Daoy (cell line): ENCODE data around the gene DSCAM. TPM values are rescaled to one million over a fixed set of nuclear protein-coding genes. Genes with fewer than 3 reads are reported as not detected.
A peak's percentile ranks its signal among the peaks of the same experiment; 100 is the strongest.

Source experiments
- DNase-seq: peaks from one replicate; pipeline ENCODE4 v3.0.0-alpha.2; 2015; ENCODE audit warnings: low read depth
- total RNA-seq: library from RNA; depleted of rRNA; stranded (reverse); fragments of >200 nt; shearing (Covaris generic); gene quantifications from 2 replicates; pipeline ENCODE4 v1.2.3, GENCODE V29; 2014

Gene DSCAM
- total RNA-seq, 1 experiment from 2014 or later, result 0.63 TPM

DNA sequence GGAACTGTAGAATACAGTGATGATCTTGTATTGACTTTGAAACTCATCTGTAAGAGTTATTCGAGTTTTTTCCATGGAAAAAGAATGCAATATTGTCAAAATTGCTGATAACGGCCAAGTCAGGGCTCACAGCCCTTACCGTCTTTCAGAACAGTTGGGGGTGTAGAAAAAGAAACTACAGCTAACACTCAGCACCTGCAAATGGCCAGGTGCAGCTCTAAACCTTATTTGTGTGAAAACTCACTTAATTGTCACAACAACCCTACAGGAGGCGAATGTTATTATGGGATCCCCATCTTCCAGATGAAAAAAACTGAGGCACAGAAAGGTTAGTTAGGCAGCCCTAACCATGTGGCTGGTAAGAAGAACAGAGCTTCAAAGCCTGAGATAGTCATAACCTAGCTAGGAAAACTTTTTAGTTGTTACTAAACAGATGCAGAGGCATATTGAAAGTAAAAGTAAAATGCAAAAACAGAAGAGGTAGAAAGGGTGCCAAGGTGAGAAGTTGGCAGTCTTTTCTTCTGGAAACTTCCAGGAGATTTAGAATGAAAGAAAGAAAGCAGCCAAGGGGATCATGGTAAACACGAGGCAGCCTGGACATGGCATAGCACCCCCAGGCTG is 76.4 kb downstream of the DSCAM start:
- DNase-seq, result no peak

DNA sequence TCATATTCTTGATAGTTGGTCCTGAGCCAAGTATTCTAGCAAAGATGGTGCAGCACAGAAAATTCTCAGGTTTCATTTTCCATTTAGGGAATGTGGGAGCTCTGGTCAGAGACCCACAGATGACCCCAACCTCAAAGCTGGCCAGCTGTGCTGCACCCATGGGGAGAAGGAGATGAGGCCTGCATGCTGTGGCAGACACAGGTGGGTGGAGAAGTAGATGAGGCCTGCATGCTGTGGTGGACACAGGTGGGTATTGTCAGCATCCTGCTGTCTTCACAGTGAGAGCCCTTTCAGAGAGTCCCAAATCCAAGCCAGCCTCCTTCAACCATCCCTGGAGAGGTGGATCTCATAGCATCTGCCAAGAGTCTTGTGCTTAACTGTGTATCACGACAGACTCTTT is 77.7 kb downstream of the DSCAM start:
- no peak for DNase-seq

DNA sequence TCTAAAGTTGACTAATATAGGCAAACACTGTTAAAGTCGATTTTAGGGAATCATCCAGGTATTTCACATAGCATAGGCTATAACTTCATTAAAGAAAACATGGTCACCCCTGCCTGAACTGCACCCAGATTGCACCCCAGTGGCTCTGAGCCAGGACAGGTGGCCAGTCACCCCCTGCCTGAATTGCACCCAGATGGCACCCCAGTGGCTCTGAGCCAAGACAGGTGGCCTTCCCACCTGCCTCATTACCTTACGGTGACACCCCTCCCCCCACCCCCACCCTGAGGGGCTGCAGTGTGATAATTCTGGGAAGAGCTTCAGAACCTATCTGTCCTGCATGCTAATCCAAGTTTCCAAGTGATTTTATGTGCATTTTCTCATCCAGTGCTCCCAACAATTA is 78.9 kb downstream of the DSCAM start:
- no peak for DNase-seq

DNA sequence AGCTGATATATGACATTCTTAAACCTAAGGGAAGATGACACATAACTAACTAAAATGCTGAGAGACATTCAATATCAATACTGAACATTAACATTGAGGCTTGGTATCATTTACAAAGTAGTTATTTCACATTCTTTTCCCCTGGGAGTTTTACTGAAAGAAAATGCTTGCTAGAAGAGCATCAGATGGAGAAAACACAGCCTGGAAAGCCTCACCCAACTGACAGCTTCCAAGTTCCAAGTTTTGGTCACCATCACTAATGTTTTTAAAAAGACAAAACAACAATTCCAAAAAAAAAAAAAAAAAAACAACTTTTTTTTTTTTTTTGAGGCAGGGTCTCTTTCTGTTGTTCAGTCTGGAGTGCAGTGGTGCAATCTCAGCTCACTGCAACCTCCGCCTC is 80.6 kb downstream of the DSCAM start:
- DNase-seq, result no peak

DNA sequence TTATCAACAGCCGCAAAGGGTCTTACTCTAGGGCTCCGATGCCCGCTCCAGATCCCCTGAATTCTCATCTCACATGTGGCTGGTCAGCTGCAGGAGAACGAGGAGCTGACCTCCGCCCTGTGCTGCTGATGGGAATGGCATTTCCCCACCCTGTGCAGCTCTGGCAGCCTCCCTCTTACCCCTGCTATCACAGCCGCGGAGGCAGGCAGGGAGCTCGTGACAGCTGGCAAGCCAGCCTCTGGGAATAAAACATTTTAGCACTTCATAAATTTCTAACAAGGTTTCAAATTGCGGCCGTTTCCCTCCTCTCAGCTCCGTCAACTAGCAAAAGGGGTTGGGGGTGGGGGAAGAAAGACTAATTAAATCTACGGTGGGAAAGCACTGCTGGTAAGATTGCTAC is 81.1 kb downstream of the DSCAM start:
- DNase-seq, result no peak

DNA sequence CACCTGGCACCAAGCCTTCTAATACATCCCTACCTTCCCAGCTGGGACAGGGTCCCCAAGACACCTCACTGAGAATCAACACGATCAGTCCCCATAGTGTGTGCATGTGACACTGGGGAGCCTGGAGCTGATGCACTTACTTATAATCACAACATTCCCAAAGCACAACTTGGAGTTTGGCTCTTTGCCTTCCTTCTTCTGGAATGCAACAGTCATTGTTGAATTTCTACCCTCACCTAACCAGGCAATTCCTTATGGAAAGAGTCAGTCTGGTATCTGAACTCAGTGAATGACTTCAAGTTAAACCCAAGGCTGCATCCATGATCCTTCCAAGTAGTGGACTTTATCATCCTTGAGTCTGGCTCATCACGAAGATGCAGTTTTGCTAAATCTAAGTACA is 86.1 kb downstream of the DSCAM start:
- DNase-seq, result no peak

DNA sequence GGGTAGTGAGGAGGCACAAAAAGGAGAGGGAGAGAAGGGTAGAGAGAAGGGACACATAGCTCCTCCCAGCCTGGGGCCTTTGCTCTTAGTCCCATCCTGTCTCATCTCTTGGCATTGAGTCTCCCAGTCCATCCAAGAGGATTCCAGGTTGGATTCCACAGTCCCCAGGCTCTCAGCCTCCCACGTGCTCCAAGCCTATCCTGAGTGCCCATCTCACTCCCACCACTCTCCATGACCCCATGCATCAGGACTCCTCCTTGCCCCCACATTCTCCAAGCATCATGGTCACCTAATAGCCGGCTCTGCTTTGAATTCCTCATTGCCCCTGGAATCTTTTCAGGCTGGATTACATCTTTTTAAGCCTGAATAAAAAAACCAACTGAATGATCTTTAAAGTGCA is 87.9 kb downstream of the DSCAM start:
- DNase-seq, result no peak

DNA sequence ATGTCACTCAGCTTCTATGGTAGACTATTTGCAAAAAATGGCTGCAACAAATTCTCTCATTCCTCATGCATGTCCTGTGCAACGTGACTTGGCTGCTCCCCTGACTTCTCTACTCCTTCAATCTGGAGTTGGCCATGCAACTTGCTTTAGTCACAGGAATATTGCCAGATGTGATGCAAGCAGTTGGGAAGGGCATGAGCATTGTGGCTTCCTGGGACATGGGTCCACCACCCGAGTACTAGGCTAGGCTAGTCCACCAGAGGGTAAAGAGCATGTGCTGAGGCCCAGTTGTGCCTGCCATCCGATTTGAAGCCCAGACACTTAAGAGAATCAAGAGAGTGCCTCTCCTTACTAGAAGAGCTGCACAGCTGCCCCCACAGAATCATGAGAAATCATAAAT is 89.6 kb downstream of the DSCAM start:
- no peak for DNase-seq

DNA sequence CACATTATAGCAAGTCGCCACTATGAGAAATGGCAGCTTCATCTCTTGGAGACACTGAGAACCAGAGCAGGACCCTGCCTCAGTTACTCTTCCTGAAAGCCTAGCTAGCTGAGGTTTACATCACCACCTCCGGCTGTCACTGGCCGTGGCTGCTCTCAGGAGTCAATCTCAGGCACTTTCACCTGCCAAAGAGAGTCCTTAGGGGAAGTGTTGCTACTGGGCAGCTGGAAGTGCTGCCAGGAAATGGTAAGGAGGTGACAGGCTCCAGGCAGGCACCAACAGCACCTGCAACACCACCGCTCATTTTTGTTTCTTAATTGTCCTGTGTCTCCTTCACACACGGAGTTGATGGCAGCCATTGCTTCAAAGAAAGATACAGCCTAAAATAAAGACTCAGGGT is 92.5 kb downstream of the DSCAM start:
- no peak for DNase-seq

DNA sequence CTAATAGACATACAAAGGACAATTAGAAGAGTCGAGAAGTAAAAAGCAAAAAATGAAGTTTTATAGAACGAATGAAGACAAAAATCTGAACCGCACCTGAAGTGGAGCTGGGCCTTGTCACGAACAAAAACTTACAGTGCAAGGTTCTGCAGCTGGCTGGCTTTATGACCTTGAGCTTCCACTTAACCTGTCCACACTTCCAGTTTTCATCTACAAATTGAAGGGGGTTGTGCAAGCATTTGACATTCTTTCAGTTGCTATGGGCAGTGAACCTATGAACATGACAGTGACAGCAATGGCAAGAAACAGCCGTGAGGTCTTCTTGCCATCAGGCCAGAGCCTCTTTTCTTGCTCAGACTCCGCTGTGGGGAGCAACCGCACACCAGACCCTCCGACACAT is 93.2 kb downstream of the DSCAM start:
- no peak for DNase-seq

DNA sequence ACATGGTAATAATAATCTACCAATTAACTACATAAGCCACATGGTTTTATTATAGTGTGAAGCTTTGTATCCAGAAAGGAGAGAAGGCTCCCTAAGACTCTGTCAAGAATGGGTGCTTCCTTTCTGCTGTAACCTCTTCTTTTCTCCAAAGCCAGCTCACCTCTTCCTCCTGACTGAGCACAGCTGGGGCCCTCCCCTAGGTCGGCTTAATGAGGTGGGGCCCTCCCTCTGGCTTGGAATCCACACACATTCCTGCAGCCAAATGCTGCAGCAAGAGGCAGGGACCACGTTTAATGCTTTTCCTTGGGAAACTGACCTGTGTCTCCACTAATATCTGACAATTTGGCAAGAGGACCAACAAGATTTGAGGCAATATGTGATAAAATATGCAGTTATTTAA is 94.8 kb downstream of the DSCAM start:
- peak; percentile 44 for DNase-seq

DNA sequence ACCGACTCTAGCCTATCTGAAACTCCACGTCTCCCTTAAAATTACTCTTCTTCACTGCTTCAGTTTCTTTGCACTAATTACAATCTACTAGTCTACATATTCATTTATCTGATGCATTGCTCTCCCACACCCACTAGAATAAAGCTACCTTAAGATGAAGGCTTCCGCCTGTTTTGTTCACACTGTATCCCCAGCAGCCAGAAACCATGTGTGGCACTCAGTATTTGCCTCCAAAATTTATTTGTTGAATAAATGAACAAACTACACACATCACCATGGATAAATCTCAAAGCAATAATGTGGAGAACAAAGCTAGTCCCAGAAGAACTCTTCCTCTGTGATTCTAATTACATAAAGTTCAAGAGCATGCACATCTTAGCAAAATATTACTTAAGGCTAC is 95.7 kb downstream of the DSCAM start:
- no peak for DNase-seq

DNA sequence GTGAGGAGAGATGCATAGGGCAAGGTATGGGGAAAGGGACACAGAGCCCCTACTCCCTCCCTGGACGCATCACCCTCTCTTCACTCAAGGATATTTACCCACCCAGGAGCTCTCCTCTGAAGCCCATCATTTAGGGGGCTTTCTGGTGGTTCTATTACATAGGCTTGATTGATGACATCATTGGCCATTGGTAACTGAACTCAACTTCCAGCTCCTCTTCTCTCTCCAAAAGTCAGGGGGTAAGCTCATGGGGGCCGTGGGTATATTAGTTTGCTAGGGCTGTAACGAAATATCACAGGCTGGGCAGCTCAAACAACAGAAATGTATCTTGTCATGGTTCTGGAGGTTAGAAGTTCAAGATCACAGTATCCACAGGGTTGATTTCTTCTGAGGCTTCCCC is 110.8 kb downstream of the DSCAM start:
- DNase-seq, result no peak

DNA sequence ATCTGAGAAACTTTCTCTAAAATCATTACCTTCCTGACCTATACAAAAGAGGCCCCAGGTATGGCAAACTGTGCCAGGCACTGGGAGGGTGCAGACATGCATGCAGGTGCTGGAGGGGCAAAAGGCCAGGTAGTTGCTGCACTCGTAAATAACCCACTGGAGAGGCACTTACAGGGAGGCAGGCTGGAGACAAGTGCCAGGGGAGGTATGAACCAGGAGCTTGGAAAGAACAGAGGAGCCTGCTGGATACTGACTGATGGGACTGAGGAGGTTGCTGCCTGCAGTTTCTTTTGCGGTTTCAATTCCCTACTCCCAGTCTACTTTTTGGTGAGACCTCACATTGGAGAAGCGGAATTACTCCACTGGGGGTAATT is 113.9 kb downstream of the DSCAM start:
- no peak for DNase-seq

DNA sequence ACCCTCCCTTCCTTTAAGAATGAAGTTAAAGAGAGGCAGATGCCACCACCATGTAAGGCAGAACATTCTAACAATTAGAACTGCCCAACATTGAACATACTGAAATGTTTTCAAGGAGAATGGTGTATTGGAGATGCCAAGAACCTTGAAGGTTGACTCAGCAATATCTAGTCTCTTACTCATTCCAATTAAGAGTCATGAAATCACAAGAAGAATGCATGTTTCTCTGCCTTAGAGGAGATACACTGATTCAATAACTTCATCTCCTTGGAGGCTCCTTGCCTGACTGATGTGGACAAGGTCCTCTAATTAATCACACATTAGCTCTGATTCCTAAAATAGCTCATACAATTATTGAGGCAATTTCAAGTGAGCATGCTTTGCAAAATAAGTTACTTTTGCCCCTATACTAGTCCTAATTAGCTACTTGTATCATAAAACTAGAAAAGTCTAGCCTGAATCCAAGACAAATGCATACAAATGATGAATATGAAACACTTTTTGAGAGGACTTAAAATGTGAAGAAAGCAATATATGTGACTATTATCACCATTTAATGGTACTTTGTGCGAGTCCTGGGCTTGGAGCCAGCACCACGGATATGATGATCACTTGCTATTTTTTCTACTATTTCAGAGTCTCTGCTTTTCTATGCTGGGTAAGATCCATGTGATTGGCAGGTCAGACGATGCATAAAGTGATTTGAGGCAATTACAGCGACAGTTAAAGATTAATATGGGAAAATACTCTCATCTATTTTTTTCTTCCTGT is 114.5 kb downstream of the DSCAM start:
- no peak for DNase-seq

DNA sequence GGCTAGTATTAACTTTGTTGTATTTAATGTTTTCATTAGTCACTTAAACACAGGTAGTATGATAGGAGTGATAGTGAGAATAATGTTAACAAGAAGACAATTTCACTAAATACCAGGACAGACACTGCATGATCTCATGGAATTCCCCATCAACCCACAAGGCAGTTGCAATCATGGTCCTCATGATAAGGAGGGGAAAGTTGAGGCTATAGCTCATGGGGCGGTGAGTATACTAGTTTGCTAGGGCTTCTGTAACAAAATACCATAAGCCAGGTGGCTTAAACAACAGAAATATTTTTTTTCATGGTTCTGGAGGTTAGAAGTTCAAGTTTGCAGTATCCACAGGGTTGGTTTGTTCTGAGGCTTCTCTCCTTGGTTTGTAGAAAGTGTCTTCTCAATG is 115.8 kb downstream of the DSCAM start:
- DNase-seq, result peak; percentile 56

DNA sequence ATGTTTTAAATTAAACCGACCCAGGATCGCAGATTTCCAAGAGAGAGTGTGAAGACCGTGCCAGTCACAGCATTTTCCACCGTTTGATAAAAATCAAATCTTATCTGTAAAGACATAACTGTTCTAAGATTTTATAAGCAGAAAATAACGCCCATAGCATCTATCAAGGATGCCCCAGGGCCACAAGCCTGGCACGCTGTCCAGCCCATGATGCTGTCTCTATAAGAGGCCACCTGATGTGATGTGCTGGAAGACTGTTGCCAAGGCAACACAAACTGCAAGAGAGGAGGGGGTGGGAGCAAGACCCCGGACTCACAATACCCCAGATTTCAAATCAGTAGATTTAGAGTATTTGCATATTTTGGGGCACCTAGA is 116.5 kb downstream of the DSCAM start:
- no peak for DNase-seq

DNA sequence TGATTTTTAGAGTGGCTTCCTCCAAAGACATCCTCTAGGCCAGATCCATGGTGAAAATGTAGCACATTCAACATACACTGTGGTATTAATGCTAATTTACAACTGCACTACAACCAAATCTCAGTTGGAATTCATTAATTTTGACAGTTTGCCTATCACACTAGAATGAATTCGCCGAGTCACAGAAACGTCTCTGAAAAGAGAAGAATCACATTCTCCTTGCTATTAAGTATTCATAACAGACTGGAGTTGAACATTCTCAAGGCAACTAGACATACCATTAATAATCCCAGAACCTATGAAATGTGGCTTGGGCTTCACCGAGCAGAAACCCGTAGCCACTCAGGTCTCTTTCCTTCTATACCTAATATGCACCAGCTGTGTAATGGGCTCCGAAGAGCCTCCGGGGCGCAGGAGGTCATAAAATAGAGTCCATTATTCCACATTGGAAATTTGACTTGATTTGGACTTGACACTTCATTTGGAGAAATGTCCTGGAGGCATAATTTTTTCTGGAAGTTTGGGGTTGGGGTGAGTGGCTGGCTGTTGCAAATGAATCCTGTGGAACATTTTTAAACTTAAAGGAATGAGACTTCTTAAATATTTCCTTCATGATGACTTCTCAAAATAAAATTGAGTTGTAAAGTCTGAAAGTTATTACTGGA is 117.1 kb downstream of the DSCAM start:
- DNase-seq, result no peak

DNA sequence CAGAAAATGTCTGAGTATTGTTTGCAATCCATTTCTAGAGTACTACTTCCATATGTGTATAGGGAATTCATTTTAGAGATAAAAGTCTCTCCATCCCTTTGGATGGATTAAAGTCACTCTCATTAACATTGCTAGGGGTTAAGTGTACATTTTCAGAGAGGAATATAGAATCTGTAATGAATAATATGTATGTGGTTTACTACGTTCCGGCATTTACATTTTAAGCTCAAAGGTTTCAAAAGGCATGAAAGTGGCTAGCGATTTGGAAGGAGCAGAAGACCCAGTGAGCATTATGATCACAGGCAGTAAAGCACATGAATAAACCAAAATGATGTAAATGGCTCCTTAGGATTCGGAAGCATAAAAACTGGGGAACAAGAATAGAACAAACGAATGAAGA is 123.0 kb downstream of the DSCAM start:
- no peak for DNase-seq

DNA sequence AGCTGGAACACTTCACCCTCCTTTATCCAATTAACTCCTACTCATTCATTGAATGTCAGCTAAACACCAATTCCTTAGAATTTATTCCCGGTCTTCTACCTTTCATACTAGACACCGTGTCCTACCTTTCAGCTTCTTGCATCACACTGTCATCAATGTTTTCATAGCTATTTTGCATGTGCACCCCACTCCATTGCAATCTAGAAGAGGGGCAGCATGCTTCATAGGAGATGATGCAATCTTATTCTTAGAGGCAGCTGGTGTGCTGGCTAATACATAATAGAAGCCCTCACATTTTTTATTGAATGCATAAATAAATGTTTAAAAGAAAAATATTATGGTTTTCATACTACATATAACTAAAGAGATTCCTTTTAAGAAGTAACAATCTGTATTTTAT is 123.6 kb downstream of the DSCAM start:
- DNase-seq, result no peak

DNA sequence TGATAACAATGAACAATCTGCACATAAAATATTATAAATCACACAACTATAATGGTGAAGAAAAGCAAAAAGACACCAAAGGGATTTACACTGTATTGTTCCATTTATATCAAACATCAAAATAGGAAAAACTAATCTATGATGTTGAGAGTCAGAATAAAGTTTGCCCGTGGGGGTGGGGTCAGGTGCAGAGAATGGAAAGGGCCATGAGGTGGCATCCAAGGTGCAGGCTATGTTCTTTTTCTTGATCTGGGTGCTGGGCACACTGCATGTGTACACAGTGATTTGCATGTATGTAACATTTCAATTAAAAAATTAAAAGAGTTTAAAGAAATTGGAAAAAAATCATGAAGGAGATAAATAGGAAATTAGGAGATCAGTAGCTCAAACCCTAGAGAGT is 127.3 kb downstream of the DSCAM start:
- DNase-seq, result no peak

DNA sequence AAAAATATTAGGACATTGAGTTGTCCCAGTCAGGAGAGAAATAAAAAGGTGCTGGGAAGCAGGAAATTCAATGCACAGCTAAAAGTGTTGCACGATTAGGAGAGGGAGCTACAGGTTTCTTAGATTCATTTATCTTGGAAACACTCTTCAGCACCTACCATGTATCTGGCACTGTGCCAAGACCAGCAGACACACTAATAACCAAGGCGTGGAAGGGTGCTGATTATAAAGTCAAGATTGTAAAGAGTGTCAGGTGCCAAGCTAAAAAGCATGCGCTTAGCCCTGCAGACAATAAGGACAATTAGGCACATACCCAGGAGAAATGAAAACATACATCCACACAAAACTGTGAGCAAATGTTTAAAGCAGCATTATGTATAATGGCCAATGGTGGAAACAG is 129.9 kb downstream of the DSCAM start:
- DNase-seq, result no peak

DNA sequence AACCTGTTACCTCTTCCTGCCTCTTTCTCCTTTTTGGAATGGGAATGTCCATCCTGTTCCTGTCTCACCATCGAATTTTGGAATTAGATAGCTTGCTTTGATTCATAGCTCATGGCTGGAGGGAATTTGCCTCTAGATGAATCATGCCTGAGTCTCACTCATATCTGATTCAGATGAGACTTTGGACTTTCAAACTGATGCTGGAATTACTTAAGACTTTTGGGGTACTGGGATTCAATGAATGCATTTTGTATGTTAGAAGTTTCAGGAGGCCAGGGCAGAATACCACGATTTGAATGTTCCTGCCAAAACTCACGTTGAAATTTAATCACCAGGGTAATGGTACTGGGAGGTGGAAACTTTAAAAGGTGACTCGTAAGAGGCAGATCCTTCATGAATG is 132.4 kb downstream of the DSCAM start:
- peak; percentile 12 for DNase-seq
